ENCODE measurements around the gene P2RY13. TPM values are rescaled to one million over a fixed set of nuclear protein-coding genes. Genes with fewer than 3 reads are reported as not detected.

P2RY13 gene
- total and polyA plus RNA-seq, 2 of the 13 experiments (the other 11 are each of a cell fraction or from before 2014, with no cell fraction given), result not detected

- Histone ChIP-seq H3K27ac (ENCODE audit: extremely low read length, insufficient read depth, low read length) (no peak overlapping the region), H4K20me1 (ENCODE audit: insufficient read depth, low read length) (no peaks in the 10 kb centered on the region), H3K4me1 (ENCODE audit: insufficient read depth, low read length) (peaks cover 23% of the 10 kb centered on the region), H3K9me3 (ENCODE audit: low read length) (no peaks in the 10 kb centered on the region), H3K4me3 (replicated peaks in 1 of 3; ENCODE audit: insufficient read depth in 1 of 3, low read depth in 2 of 3, low read length in 3 of 3) (no peak overlapping the region), H2AFZ (ENCODE audit: low read length) (no peak overlapping the region), H3K27me3 (ENCODE audit: control insufficient read depth in 1 of 2, insufficient read depth in 2 of 2, low read length in 2 of 2) (no peaks in the 10 kb centered on the region), H3K4me2 (ENCODE audit: low read depth, low read length) (peak overlapping the region; percentile 58), H3K36me3 (replicated peaks in 1 of 2; ENCODE audit: control insufficient read depth in 1 of 2, insufficient read depth in 2 of 2, low read length in 2 of 2) (no peaks in the 10 kb centered on the region), H3K79me2 (ENCODE audit: insufficient read depth, low read length) (no peaks in the 10 kb centered on the region), H3K9ac (ENCODE audit: insufficient read depth, low read depth, low read length) (no peak overlapping the region)
- ChIA-PET POLR2A (no interaction called here), CTCF (ENCODE audit: low intra/inter-chr PET ratio, low total read pairs) (interaction anchor here (2.5 to 6.6 kb wide), 2 partner anchors 56 to 116 kb away, joined by 18 to 130 read pairs; no protein-coding TSS in a partner anchor)
- FAIRE-seq (peak; percentile 90), DNase-seq (ENCODE audit: low spot score) (peak; percentile 84), ATAC-seq (peak; percentile 83)
- 0% methylated on average over 5 of the region's 5 CpGs for WGBS (ENCODE audit: low lambda C conversion rate)
- BruUV-seq (replicated peaks), result no TSS peak
- in situ Hi-C loops (cut with HindIII; ENCODE audit: extremely low pct_ligation_motif_present, low pct_unique_long_range_greater_than_20kb), result loop anchor here (5.0 kb wide), 2 partner anchors 57 to 117 kb away; no protein-coding TSS in a partner anchor
- intact Hi-C loops (cut with micrococcal nuclease; ENCODE audit: unreplicated experiment), result loop anchor here (1.0 to 5.0 kb wide), 3 partner anchors 57 to 217 kb away; no protein-coding TSS in a partner anchor
- TF ChIP-seq CEBPG (CRISPR knock-in tag; IDR thresholded peaks at IDR 0.05), result no peak
- peak; percentile 72; the same call in 1 of the 2 replicates for TF ChIP-seq TBX2 (CRISPR knock-in tag; IDR thresholded peaks at IDR 0.05; ENCODE audit: borderline replicate concordance)
- 0 out of 2 replicates have a peak, but pooled peaks have one; percentile 29 for TF ChIP-seq ZMYM4 (CRISPR knock-in tag; IDR thresholded peaks at IDR 0.05)
- peak; percentile 65; the same call in 1 of the 2 replicates for TF ChIP-seq HDAC2 (CRISPR knock-in tag; IDR thresholded peaks at IDR 0.05)
- TF ChIP-seq ZSCAN12 (CRISPR knock-in tag; IDR thresholded peaks at IDR 0.05), result no peak
- peak; percentile 68; the same call in 1 of the 2 replicates for TF ChIP-seq ZNF652 (CRISPR knock-in tag; IDR thresholded peaks at IDR 0.05; ENCODE audit: borderline replicate concordance, low read depth)
- no peak for TF ChIP-seq CREB1 (IDR thresholded peaks at IDR 0.05)
- TF ChIP-seq CREB1 (CRISPR knock-in tag; IDR thresholded peaks at IDR 0.05), result peak; percentile 35; the same call in 1 of the 2 replicates
- no peak for TF ChIP-seq NONO (IDR thresholded peaks at IDR 0.05)
- TF ChIP-seq NONO (CRISPR knock-in tag; conservative IDR thresholded peaks at IDR 0.05), result no peak
- peak; percentile 55; the same call in 1 of the 2 replicates for TF ChIP-seq ZNF331 (CRISPR knock-in tag; IDR thresholded peaks at IDR 0.05)
- TF ChIP-seq GFI1 (CRISPR knock-in tag; IDR thresholded peaks at IDR 0.05; ENCODE audit: borderline replicate concordance), result peak; percentile 78
- TF ChIP-seq AHDC1 (CRISPR knock-in tag; IDR thresholded peaks at IDR 0.05; ENCODE audit: borderline replicate concordance), result peak; percentile 40; the same call in 1 of the 2 replicates
- peak; percentile 60 for TF ChIP-seq CREM (IDR thresholded peaks at IDR 0.05)
- TF ChIP-seq CREM (CRISPR knock-in tag; IDR thresholded peaks at IDR 0.05), result no peak
- TF ChIP-seq GLI4 (CRISPR knock-in tag; IDR thresholded peaks at IDR 0.05; ENCODE audit: borderline replicate concordance), result no peak
- peak; percentile 34; the same call in 1 of the 2 replicates for TF ChIP-seq TFDP1 (CRISPR knock-in tag; IDR thresholded peaks at IDR 0.05; ENCODE audit: borderline replicate concordance)
- no peak for TF ChIP-seq ZNF703 (CRISPR knock-in tag; IDR thresholded peaks at IDR 0.05; ENCODE audit: borderline replicate concordance)
- TF ChIP-seq GATAD2A (CRISPR knock-in tag; IDR thresholded peaks at IDR 0.05), result peak; percentile 62
- TF ChIP-seq TRIM24 (CRISPR knock-in tag; IDR thresholded peaks at IDR 0.05), result no peak
- TF ChIP-seq GPN1 (CRISPR knock-in tag; IDR thresholded peaks at IDR 0.05; ENCODE audit: borderline replicate concordance), result no peak
These were observed 45.4 kb downstream of the P2RY13 start for GRCh38 chr3:151283907-151284461.
